GM13977 (cell line): ENCODE measurements around the gene PRR18.

Experiments used
- DNase-seq: peaks from one replicate; pipeline ENCODE4 v3.0.0; 2012; ENCODE audit warnings: low spot score
- in situ Hi-C: fragments of 300-500 bp; cut with MboI; formaldehyde crosslinking; loops from one replicate; pipeline ENCODE4 v1.12.0; 2022; ENCODE audit warnings: low sequenced_read_pairs, low pct_unique_long_range_greater_than_20kb, mixed read lengths, inconsistent platforms; ENCODE audit not compliant: unreplicated experiment
- TF ChIP-seq, protein P1 (sequence below): IDR thresholded peaks from 2 replicates; pipeline ENCODE4 v1.5.1; 2012; ENCODE audit warnings: mild to moderate bottlenecking, control low read depth; ENCODE audit not compliant: insufficient read depth; ENCODE audit errors: extremely low read depth, missing control alignments

Gene PRR18

DNA sequence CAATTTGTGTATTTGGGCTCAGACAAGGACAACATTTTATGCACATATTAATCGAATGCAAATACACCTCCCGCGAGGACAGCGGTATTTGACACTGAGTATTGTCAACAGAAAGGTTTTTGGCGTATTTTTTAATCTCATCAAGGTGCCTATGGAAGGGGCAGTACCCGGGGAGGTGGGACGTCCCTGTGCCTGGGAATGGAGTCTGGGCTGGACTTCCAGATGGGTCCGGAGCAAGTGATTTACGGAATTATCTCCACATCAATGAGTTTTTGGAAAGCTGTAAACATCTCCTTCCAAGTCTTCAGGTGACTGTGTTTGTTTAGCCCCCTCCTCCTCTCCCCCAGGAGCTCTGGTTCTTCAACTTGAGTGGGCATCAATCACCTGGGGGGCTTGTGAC, 39.8 kb downstream of the PRR18 start:
- DNase-seq: no peak
- in situ Hi-C loops: no loop called here
- TF ChIP-seq, protein P1, sequence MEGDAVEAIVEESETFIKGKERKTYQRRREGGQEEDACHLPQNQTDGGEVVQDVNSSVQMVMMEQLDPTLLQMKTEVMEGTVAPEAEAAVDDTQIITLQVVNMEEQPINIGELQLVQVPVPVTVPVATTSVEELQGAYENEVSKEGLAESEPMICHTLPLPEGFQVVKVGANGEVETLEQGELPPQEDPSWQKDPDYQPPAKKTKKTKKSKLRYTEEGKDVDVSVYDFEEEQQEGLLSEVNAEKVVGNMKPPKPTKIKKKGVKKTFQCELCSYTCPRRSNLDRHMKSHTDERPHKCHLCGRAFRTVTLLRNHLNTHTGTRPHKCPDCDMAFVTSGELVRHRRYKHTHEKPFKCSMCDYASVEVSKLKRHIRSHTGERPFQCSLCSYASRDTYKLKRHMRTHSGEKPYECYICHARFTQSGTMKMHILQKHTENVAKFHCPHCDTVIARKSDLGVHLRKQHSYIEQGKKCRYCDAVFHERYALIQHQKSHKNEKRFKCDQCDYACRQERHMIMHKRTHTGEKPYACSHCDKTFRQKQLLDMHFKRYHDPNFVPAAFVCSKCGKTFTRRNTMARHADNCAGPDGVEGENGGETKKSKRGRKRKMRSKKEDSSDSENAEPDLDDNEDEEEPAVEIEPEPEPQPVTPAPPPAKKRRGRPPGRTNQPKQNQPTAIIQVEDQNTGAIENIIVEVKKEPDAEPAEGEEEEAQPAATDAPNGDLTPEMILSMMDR: no peak

DNA sequence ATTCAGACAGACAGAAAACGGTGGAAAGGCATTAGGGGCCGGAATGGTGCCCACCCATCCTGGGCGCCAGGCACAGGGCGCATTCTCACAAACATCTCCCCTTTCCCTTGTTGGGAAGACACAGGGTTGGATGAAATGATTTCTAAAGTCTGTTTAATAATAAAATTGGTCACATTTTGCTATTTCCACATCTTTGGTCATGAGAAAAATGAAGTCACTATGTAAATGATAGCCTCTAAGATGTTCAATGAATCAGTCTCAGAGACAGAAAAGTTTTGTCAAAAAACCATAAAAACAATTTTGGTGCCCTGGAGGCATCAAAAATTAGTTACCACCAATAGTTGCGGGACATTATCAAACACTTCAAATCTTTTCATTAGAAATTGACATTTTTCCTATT, 40.7 kb downstream of the PRR18 start:
- DNase-seq: no peak
- in situ Hi-C loops: no loop called here
- TF ChIP-seq, protein P1: no peak

DNA sequence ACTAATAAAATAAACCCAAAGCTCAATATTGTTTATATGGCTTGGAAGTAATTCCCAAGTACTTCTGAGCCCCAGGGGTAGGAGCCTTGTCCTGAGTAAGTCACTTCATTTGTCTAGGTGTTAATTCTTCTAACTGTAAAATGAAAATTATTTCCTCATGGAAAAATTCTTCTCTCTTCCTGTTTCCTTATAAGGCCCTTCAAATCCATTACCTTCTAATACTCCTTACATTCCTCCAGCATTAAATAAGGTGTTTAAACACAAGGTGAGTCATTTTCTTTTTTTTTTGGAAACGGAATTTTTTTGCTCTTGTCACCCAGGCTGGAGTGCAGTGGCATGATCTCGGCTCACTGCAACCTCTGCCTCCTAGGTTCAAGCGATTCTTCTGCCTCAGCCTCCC, 41.9 kb downstream of the PRR18 start:
- TF ChIP-seq, protein P1: no peak
- no peak for DNase-seq
- in situ Hi-C loops: no loop called here

DNA sequence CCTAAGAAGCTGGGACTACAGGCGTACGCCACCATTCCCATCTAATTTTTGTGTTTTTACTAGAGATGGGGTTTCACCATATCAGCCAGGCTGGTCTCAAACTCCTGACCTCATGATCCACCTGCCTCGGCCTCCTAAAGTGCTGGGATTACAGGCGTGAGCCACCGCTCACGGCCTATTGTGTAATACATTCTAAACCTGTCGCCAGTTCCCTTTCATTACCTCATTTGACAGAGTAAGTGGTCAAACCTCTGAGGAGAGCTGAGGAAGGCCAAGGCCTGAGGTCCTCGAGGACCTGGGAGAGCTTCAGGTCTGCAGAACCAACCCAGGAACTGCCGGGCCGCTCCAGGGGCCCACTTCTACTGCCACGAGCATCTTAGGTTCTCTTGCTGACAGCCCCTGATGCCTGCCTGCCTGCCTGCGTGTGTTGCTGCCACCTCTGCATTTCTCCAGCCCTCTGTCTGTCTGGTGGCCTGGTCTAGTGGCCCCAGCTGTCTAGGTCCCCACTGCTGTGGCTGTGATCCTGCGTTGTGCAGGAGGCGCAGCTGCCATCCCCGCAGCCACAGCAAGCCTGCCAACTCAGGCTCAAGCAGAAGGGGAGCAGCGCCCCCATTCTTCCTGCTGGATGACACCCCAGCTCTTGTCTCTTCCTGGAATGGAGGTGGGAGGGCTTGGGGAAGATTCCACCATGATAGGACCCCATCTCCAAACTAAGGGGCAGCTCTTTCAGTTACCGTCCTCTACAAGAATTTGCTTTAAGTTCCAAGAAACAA, 45.3 kb downstream of the PRR18 start:
- in situ Hi-C loops: no loop called here
- no peak for DNase-seq

DNA sequence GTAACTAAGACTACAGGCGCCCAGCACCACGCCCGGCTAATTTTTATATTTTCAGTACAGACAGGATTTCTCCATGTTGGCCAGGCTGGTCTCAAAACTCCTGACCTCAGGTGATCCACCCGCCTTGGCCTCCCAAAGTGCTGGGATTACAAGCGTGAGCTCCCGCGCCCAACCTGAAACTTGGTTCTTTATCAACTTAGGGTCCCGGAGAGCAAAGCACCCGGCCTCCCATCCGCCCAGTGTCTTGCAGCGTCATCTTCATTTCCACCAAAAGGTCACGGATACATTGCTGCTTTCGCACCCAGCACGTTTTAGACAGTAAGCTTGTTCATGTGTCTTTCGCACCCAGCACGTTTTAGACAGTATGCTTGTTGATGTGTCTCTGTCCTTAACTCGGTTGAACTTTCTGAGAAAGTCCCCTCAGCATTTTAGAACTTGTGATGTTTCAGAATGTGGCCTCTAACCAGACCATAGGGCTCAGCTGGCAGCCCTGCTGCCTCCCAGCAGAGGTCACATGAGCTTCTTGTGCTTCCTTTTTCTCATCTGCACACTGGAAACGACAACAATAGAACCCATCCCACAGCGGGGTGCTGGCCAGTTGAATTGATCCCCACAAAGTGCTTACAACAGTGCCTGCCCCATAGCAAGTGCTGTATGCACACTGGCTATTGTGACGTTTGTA, 48.8 kb downstream of the PRR18 start:
- DNase-seq: no peak
- TF ChIP-seq, protein P1: no peak
- in situ Hi-C loops: no loop called here

More for the DNA sequence above, 45.3 kb downstream of the PRR18 start:
- TF ChIP-seq, protein P1: no peak

DNA sequence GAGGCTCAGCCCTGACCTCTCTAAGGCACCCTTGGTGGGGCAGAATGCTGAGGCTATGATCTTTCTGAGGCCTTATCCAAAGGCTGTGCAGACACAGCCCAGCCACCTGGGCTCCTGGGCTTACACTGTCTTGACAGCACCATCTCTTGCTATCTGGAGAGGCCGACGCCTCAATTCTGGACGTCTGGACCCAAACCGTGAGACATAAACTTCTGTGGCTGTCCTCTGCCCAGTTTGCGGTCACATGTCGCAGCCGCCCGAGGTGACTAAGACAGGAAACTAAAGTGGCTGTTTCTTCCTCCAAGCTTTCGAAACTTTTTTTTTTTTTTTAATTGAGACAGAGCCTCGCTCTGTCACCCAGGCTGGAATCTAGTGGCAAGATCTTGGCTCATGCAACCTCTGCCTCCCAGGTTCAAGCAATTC, 49.3 kb downstream of the PRR18 start:
- DNase-seq: no peak
- in situ Hi-C loops: no loop called here
- TF ChIP-seq, protein P1: no peak
